ENCODE measurements around the gene GUCY2C.
A peak's percentile ranks its signal among the peaks of the same experiment; 100 is the strongest.
"Not testable (repeated sequence)": the region's sequence is repeated elsewhere in the genome, so short reads cannot be mapped to it uniquely, and the experiment has no call there.

GUCY2C gene

DNA sequence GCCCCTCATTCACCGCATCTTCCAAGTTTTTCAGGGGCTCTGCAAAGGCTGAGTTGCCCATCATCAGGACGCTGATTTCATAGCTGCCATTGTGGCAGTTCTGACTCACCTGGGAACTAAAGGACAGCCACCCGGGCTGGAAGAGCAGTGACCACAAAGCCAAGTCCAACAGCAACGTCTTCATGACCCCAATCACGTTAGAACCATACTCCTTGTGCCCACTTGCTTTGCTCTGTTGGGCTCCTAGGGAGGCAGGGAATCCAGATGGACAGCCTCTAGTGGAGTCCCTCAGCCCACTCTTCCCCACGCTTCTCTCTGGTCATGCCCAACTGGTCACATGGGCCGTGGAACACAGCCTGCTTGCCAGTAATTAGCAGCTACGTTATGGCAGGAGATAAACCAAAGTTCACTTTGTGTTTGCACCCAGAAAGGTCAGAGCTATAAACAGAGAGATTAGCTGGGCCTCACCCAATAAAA lies at the start of gene GUCY2C:
GUCY2C (minus strand) TSS at position 335 of the 477 bp plus-strand sequence; CDS start at position 184, 151 bp downstream.
- DNase-seq = no peak
- intact Hi-C loops (cut with DNase I) = no loop called here

DNA sequence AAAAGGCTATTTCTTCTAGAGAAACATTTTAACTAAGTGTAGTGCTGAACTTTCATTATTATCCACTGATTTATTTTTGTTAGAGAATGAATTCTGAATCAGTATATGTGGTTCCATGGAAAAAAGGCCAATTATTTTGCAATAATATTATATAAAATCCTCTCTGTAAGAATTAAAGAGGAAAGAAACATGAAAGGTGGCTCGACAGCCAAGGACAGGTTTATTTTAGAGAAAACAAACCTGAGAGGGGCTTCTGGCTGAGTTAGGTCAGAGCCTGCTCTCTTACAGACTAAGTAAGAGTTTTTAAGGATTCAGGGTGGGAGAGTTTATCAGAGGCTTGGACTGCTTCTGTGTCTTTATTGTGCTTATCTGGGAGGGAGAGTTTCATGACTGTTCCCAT lies 46.7 kb upstream of the GUCY2C start:
- intact Hi-C loops (cut with DNase I) = no loop called here
- DNase-seq = no peak

DNA sequence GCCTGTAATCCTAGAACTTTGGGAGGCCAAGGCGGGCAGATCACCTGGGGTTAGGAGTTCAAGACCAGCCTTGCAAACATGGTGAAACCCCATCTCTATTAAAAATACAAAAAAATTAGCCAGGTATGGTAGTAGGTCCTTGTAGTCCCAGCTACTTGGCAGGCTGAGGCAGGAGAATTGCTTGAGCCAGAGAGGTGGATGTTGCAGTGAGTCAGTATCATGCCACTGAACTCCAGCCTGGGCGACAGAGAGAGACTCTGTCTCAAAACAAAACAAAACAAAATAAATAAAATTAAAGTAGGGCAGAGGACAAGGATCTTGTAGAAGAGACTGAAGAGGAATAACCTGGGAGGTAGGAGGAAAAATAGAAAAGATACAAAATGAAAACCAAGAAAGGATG lies 45.5 kb upstream of the GUCY2C start:
- no peak for DNase-seq
- intact Hi-C loops (cut with DNase I) = no loop called here

DNA sequence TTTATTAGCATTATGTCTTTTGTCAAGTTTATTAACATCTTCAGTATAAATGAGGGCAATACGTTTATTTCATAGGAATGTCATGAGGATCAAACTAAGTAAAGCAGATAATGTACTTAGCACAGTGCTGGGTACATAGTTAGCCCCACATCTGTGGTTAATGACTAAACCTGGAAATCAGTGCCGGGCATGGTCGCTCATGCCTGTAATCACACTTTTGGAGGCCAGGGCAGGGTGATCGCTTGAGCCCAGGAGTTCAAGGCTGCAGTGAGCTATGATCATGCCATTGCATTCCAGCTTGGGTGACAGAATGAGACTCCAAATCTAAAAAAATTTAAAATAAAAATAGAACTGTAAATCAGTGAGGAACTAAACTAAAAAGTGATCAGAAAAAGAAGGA lies 44.8 kb upstream of the GUCY2C start:
- intact Hi-C loops (cut with DNase I) = no loop called here
- no peak for DNase-seq

DNA sequence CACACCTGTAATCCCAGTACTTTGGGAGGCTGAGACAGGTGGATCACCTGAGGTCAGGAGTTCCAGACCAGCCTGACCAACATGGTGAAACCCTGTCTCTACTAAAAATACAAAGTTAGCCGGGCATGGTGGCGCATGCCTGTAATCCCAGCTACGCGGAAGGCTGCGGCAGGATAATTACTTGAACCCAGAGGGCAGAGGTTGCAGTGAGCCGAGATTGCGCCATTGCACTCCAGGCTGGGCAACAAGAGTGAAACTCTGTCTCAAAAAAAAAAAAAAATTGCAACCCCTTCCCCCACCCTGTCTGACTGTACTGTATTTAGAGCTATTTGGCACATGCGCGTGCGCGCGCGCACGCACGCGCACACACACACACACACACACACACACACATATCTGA lies 40.0 kb upstream of the GUCY2C start:
- intact Hi-C loops (cut with DNase I); DNase-seq: not testable (repeated sequence)

DNA sequence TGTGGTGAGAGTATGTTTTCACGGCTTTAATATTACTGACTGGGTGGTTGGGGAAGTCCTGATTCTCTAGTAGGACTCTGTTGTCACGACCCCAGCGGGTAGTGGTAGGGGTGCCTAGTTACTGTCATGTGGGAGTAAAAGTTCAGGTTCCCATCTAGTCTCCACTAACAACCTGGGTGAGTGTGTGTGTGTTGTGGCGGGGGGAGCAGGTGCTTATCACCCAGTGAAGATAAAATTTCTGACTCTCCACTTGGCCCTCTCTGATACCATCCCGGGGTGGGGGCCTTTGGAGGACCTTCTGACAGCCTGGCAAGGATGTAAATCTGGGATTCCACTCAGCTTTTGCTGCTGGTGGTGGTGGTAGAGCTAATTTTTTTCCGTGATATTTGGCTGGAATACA lies 35.4 kb upstream of the GUCY2C start:
- DNase-seq = no peak
- intact Hi-C loops (cut with DNase I) = no loop called here

DNA sequence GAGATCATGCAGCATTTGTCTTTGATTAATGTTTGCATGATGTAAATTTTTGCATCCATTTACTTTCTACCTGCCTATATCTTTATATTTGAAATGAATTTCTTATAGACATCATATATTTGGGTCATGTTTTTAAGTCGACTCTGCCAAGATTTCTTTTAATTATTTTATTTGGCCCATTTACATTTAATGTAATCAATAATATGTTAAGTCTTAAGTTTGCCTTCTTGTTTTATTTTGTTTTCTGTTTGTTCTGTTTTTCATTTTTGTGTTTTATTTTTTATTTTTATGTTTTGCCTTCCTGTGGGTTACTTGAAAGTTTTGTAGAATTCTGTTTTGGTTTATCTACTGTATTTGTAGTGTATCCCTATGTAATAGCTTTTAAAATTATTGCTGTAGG lies 33.2 kb upstream of the GUCY2C start:
- DNase-seq = no peak
- intact Hi-C loops (cut with DNase I) = no loop called here

DNA sequence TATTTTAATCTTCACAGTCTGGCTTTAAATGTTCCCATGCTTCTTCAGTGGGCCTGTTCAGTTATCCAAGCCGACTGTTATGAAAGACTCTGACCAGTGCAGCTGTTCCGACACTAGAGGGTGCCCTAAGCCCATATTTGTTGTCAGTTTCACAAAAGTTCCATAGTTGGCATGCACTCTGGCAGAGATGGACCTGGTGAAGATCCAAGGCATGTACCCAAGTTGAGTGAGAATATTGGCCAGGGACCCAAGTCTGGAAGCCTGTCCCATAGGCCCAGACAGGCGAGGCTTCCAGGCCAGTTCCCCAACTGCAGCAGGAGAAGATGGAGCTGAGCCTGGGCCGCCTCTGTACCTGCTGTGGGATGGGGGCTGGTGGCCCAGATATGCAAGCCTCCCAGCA lies 27.4 kb upstream of the GUCY2C start:
- peak in 2 of 10 donors; percentile 47 to 77 for DNase-seq
- intact Hi-C loops (cut with DNase I) = loop anchor here (5.0 kb wide), 1 partner anchor 274 kb away; no protein-coding TSS in a partner anchor

DNA sequence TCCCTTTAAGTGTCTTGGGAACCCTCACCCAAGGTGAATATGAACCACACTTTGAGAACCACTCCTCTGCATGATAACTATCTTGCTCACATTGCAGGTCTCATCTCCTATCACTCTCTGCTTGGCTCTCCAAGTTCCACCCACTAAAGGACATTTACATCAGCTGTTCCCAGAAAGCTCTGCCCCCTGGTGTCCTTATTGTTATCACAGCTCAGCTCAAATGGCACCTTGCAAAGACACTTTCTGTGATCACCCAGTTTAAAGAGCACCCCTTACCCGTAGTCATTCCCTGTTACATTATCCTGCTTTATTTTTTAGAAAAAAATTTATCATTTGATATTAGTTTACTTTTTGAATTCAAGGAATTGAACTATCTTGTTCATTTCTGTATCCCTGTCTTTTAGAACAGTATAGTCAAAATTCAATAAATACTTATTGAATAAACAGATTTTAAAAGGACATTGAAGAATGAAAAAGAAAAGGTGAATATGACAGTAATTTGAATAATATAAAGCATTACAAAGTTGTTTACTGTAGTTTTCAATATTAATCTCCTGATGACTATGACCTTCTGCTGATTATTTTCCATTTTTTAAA lies 20.5 kb upstream of the GUCY2C start:
- peak in 1 of 10 donors; percentile 30 for DNase-seq
- intact Hi-C loops (cut with DNase I) = loop anchor here (5.0 kb wide), 1 partner anchor 90 kb away; no protein-coding TSS in a partner anchor

DNA sequence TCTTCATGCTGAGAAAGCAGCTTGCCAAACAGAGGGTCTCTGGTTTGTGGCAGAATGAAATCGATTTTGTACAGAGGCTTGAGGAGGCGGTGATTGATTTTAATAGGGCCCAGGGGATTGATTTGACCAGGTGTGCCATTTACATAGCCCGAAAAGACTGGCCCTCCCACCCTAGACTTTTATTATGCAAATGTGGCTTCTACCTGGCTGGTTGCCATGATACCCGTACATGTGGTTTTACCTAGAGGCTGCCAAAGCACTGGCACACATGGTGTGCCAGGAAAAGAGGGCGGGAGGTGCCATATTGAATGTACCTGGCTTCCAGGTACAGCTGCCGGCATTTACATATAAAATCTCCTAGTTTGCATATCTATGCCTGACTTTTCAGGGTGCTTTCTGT lies 18.0 kb upstream of the GUCY2C start:
- no peak for DNase-seq
- intact Hi-C loops (cut with DNase I) = no loop called here

DNA sequence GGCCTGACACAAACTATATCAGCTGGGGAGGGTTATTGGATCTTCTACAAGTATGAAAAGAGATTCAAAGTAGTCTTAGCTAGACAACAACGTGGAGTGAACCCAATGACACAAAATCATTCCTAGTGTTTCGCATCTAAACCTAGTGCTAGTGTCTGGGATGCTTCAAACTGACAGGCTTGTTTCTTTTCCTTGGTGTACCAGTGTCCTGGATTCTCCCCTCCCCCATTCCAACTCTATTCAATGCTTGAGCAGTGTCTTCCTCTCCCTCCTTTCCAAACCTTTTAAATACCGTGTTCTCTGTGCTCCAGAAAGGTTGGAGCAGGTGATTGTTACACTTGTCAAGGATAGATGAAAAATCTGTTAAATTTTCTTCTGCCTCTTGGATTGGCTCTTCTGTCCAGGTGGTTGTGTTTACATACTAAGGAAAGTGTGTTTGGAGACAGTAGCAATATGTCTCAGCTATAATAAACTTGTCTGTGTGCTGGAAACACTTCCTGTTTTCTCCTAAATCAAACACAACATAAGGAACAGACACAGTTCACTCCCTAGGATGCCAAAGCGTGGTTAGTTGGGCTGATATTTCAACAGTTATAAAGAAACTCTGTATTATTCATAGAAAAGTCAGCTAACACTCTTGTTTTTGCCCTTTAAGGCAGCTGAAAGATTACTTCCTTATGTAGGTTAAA lies 14.4 kb upstream of the GUCY2C start:
- DNase-seq = no peak
- intact Hi-C loops (cut with DNase I) = no loop called here

DNA sequence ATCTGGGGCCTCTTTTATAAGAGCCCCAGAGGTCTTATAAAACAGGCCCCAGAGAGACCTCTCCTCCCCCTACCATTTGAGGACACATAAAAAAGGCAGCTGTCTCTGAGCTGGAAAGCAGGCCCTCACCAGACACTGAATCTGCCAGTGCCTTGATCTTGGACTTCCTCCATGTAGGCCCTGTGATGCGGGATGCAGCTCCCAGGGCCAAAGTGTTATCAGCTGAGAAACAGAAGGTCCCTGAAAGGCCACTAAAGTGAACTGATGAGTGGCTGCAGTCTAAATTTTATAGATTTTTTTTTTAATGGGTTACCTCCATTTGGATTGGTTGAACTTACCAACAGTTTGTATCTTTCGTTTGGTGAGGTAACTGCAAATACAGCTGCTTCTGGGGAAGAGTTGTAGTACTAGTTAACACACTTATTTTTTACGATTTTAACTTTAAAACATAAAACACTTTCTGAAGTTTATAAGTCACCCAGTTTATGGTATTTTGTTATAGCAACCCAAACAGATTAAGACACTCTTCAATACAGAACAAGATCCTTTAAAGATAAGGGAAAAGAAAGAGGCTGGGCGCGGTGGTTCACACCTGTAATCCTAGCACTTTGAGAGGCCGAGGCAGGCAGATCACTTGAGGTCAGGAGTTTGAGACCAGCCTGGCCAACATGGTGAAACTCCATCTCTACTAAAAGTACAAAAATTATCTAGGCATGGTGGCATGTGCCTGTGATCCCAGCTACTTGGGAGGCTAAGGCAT lies 5.6 kb upstream of the GUCY2C start:
- intact Hi-C loops (cut with DNase I) = no loop called here
- DNase-seq = no peak

DNA sequence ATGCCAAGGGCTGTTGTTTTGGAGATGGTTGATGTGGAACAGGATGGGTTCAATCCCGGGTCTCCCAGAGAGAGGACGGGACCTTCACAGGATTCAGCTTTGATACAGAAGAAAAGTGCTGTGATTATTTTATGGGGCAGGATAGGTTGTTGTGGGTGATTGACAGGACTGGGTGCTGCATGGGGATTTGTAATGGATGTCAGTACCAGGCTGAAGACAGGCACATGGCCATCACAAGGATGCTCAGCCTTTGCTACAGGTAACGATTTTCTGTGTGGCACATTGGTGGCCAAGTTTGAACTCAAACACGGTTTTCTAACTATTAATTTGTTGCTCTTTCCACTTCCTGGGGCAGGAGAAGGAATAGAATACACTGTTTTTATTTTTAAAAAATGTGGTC lies 4.5 kb upstream of the GUCY2C start:
- no peak for DNase-seq
- intact Hi-C loops (cut with DNase I) = no loop called here

DNA sequence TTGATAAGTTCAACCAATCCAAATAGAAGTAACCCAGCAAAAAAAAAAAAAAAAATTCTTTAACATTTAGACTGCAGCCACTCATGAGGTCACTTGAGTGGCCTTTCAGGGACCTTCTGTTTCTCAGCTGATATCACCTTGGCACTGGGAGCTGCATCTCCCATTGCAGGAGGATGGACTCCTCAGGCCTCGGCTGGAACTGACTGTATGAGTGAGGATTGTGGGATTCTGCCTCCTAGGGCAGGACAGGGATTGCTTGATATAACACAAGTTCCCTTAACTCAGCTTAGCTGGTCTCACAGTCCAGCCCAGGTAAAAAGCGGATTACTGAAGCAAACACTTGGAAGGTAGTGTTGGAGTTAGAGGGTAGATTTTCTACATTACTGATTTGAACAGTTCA lies 3.5 kb upstream of the GUCY2C start:
- intact Hi-C loops (cut with DNase I) = no loop called here

DNA sequence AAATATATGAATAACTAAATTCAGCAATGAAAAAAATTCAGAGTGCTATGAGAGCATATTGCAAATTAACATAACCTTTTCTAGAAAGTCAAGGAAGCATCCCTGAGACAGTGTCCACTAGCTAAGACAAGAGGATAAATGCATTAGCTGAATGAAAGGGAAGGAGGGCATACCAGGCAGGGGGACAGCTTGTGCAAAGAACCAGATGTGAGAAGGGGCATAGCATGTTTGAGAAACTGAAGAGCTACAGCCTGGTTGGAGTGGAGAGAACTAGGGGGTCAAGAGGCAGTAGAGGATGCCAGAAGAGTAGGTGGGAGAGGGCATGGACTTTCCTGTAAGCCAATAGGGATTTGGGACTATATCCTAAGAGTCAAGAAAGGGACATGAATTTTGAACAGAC lies 2.2 kb upstream of the GUCY2C start:
- no peak for DNase-seq
- intact Hi-C loops (cut with DNase I) = no loop called here

More for the DNA sequence above, 3.5 kb upstream of the GUCY2C start:
- no peak for DNase-seq

DNA sequence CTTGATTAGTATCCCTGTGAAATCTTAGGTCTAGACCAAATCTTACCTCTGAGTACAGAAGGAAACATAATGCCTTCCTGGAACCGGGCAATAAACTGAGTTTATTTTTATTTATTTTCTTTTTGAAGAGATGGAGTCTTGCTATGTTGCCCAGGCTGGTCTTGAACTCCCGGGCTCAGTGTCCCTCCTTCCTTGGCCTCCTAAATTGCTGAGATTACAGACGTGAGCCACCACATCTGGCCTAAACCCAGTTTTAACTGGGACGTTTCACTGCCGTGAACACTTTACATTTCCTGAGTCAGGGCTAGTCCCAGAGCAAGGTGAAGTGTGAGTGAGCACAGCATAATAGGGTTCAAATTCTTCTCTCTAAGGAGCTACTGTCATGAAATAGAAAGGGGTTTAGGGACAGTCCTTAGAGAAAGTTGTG lies 671 bp downstream of the GUCY2C start:
- no peak for DNase-seq
- intact Hi-C loops (cut with DNase I) = no loop called here

DNA sequence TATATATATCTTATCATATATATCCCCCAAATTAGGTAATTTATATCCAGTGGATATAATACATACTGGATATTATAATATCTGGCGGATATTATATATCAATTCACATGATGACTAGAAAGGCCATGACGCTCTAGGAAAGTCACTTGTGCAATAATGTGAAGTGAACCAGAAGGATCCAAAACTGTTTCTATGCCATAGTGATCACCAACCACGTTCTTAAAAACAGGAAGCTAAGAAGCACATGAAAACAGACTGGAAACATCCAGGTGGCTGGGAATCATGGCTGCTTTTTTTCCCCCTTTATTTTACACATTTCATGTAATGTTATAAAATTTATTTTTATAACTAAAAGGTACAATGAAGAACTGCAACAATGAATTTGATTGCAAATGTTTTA lies 1.4 kb downstream of the GUCY2C start:
- no peak for DNase-seq
- intact Hi-C loops (cut with DNase I) = no loop called here

DNA sequence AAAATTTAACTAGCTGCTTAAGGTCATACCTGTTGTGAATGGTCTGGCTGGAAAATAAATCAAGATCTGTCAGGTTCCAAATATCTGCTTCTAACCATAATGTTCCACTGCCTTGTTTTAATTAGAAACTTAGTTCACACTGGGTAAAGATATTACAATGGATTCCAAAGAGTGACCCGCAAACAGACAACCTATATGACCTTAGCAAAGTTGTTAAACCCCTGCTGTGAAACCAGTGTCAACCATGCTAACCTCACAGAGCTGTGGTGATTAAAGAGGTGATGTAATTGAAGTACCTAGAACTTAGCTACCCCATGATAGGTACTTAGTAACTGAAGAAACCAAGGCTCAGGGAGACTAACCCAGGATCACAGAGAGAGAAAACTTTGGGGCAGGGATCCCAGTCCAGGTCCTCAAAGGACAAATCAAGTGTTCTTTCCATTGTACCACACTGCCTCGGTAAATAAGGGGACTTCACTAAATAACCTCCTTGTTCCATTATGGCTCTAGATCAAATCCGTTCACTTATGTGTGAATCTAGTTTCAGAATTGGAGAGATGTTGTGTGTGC lies 2.2 kb downstream of the GUCY2C start:
- intact Hi-C loops (cut with DNase I) = no loop called here
- no peak for DNase-seq

DNA sequence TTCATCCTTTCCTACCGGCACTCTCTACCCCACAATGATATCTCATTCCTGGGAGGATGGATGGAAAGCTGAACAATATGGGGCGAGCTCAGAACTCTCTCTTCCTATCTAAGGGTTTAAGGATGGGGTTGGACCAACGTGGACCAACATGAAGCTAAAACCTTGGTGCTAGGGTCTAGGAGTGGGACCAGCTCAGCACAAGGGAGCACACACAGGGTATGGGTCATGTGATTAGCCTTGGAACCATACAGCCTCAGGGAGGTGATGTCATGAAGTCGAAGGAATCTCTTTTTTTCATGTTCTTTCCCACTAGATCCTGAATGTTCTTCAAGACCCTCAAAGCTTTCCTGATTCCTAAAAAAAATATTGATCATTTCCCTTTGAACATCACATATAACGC lies 3.3 kb downstream of the GUCY2C start:
- intact Hi-C loops (cut with DNase I) = no loop called here
- DNase-seq = no peak

DNA sequence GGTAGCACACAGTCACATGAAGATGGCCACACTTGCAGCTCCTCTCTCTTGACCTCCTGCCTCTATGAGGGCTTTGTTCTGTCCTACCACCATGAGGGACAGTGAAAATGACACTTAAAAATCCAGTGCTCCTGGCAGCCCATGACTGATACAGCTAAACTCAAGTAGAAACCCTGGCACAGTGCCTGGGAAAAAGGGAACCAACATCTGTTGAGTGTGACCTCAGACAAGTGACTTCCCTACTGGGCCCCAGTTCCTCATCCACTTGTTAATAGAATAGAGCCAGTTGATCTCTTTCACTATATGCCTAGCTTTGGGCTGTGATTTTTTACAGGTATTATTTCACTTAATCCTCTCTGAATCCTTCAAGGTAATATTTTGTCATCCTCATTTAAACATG lies 4.8 kb downstream of the GUCY2C start:
- intact Hi-C loops (cut with DNase I) = no loop called here
- DNase-seq = peak in 6 of 10 donors; percentile 8 to 71 (median 16)

DNA sequence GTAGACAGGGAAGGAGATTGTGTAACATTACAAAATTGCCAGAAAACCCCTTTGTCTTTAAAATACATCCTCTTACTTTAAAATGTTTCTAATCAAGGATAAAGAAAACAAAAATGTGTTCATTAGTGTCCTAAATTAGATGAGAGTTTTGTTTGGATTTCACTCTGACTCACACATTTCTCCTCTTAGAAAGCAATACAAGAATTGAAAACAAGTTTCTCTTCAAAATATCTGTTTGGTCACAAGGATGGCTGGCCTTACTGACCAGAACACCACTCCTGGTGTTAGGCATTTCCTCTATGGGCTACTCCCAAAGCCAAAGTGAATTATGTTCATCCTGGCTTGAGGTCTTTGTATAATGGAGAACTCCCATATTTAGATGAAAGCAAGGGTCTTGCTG lies 6.4 kb downstream of the GUCY2C start:
- intact Hi-C loops (cut with DNase I) = no loop called here
- no peak for DNase-seq
